K562 (cell line): ENCODE data around the gene FAM53A. TPM values are rescaled to one million over a fixed set of nuclear protein-coding genes. Genes with fewer than 3 reads are reported as not detected.
A peak's percentile ranks its signal among the peaks of the same experiment; 100 is the strongest.

ENCODE experiments used
- CHD7 ChIP-seq: fragments of 200-600 bp; sonication (generic); IDR thresholded peaks from one replicate; pipeline ENCODE4 v1.6.1; 2012; ENCODE audit warnings: mild to moderate bottlenecking, low read depth, low read length, inconsistent platforms
- HMBOX1 ChIP-seq: sonication (generic); IDR thresholded peaks from 2 replicates; pipeline ENCODE4 v1.6.1; 2016
- PHF20 ChIP-seq: fragments of 450-650 bp; IDR thresholded peaks from 2 replicates; pipeline ENCODE4 v1.6.1; 2018; ENCODE audit not compliant: partially characterized antibody
- PRPF4 ChIP-seq: fragments of 200-400 bp; formaldehyde crosslinking; IDR thresholded peaks from one replicate; pipeline ENCODE4 v1.6.1; 2017; ENCODE audit warnings: low read length, low read depth, mild to moderate bottlenecking; ENCODE audit not compliant: insufficient read depth, poor library complexity, severe bottlenecking
- PYGO2 ChIP-seq: fragments of 450-650 bp; IDR thresholded peaks from 2 replicates; pipeline ENCODE4 v1.6.1; 2016; ENCODE audit warnings: mild to moderate bottlenecking, missing genetic modification characterization, moderate library complexity, missing compliant biosample characterization
- RAD21 ChIP-seq, 2 experiments: fragments of 250-450 bp in 1 of 2; fragments of 450-650 bp in 1 of 2; sonication (Bioruptor Pico) in 1 of 2; formaldehyde crosslinking in 1 of 2; IDR thresholded peaks in 1 of 2; conservative IDR thresholded peaks in 1 of 2; 2 replicates each; pipeline versions ENCODE4 v1.4.0 to v1.8.0; 2020 to 2022; ENCODE audit warnings: mild to moderate bottlenecking in 2 of 2, moderate library complexity in 1 of 2
- RBFOX2 ChIP-seq: fragments of 200-400 bp; formaldehyde crosslinking; IDR thresholded peaks from 2 replicates; pipeline ENCODE4 v1.6.1; 2017; ENCODE audit warnings: low read depth, mild to moderate bottlenecking, low read length, moderate library complexity
- TSHZ1 ChIP-seq: fragments of 250-450 bp; sonication (Bioruptor Pico); IDR thresholded peaks from 2 replicates; pipeline ENCODE4 v1.4.0; 2020; ENCODE audit warnings: mild to moderate bottlenecking, moderate library complexity
- XRCC5 ChIP-seq: fragments of 200-400 bp; formaldehyde crosslinking; IDR thresholded peaks from 2 replicates; pipeline ENCODE4 v1.6.1; 2017; ENCODE audit warnings: low read depth, mild to moderate bottlenecking, low read length
- ZNF316 ChIP-seq: fragments of 450-650 bp; IDR thresholded peaks from 2 replicates; pipeline ENCODE4 v1.6.1; 2016
- ZNF354B ChIP-seq: fragments of 250-450 bp; sonication (Bioruptor Pico); IDR thresholded peaks from 2 replicates; pipeline ENCODE4 v1.4.0; 2020
- polyA plus RNA-seq, 8 experiments: library from polyadenylated mRNA; depleted of rRNA in 4 of 8; stranded (reverse) in 5 of 8; unstranded in 3 of 8; fragments of >200 nt; fragmentation: Nextera tagmentation in 2 of 8; fragmentation: Illumina TruSeq in 1 of 8; extraction: Ambion mirVana in 2 of 8; extraction: Trizol in 1 of 8; gene quantifications; 2 replicates each; pipeline versions ENCODE4 v1.2.1 to v1.2.3, GENCODE V29; 2011 to 2014; ENCODE audit warnings: inconsistent platforms in 1 of 8, missing spikeins in 1 of 8
- total RNA-seq, 7 experiments: library from RNA; depleted of rRNA in 6 of 7; stranded (reverse); fragments of >200 nt in 6 of 7; fragmentation: Illumina TruSeq in 2 of 7; extraction: Trizol in 2 of 7; gene quantifications; 2 replicates each; pipeline versions ENCODE4 v1.2.1 to v1.2.3, GENCODE V29; 2011 to 2021; ENCODE audit warnings: low replicate concordance in 1 of 7

The FAM53A gene
- total and polyA plus RNA-seq, 9 of the 15 experiments (the other 6 are each of a cell fraction or from before 2014, with no cell fraction given) = 0.53 to 2.7 (median 1.4) TPM; not detected in 2

- TF ChIP-seq TSHZ1 = no peak
- peak; percentile 93 for TF ChIP-seq XRCC5
- TF ChIP-seq PYGO2 (tag) = no peak
- no peak for TF ChIP-seq HMBOX1
- no peak for TF ChIP-seq CHD7
- TF ChIP-seq ZNF316 = no peak
- TF ChIP-seq RAD21 (CRISPR knock-in tag; conservative IDR thresholded peaks at IDR 0.05 in 1 of 2, IDR thresholded peaks at IDR 0.05 in 1 of 2) = peak; percentile 57 to 68
- TF ChIP-seq RBFOX2 = peak; percentile 39
- no peak for TF ChIP-seq PHF20
- TF ChIP-seq PRPF4 = no peak
- TF ChIP-seq ZNF354B (CRISPR knock-in tag) = no peak
Observed at GRCh38 chr4:1726146-1726934, 42.2 kb upstream of the FAM53A start (continued).
